Bone marrow (tissue), 2 donors: ENCODE measurements around the gene GLS2.

Experiments used
- DNase-seq, 2 donors: peaks; one replicate each; lab custom pipeline; 2025; lab: John Stamatoyannopoulos, UW

Gene GLS2

DNA sequence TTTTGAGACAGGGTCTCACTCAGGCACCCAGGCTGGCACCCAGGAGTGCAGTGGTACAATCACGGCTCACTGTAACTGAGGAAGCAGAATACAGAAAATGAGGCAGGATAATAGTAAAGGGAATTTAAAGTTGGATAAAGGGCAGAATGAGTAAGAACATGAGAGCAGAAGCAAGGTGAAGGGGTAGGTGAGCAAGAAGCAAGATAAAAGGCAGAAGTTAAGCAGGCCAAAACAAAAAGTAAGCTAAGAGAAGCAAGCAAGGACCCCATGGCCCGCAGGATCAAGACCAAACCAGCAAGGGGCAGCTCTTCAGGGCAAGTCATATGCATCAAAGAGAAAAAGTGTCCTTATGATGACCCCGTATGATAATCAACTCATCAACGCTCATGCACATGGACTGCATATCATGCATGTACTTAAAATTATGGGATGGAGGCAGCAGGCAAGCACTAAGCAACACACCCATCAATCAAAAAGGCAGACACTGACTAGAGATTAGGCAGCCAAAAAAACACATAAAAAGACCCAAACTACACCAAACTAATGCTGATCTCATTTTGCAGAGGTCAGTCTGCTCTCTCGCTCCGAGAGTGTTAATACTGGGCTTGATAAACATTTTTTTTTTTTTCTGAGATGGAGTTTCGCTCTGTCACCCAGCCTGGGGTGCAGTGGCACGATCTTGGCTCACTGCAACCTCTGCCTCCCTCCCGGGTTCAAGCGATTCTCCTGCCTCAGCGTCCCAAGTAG lies 50.4 kb downstream of the GLS2 start:
- DNase-seq = no peak

DNA sequence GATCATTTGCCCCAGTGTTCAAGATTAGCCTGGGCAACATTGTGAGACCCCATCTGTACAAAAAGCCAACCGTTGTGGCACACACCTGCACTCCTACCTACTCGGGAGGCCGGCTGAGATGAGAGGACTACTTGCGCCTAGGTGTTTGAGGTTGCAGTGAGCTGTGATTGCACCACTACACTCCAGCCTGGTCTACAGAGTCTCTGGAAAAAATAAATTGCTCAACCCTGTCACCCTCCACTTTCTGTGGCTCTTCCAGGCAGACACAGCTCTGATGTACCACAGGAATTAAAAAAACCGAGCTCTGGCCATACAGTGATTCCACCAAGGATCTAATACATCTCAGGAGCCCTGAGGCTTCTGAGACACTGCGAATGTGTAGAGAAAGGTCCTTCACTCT lies 53.1 kb downstream of the GLS2 start:
- DNase-seq = no peak

DNA sequence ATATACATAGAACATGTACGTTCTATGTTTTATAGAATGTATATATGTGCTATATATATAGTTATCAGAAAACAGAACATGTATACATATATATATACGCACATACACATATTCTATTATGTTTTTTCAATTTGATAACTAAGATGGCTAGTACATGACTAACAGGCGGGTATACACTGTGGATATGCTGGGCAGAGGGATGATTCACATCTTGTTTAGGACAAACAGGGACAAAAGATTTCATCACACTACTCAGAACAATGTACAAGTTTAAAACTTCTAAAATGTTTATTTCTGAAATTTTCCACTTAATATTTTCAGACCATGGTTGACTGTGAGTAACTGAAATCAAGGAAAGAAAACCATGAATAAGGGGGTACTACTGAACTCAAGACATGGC lies 56.1 kb downstream of the GLS2 start:
- no peak for DNase-seq

DNA sequence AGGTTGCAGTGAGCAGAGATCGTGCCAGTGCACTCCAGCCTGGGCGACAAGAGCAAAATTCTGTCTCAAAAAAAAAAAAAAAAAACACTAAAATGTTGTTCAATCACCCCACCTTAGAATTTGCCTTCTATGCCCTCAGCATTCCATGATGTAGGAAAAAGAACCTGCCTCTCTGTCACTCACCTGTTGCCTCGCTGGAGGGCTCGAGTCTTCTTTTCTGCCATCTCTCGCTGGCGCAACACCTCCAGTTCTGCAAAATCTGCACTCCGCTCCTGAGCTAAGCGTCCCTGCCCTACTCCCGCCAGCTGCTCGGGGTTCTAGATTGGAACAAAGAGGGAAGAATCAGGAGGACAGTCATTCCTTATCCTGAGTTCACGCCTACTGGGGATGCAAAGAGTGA lies 56.7 kb downstream of the GLS2 start:
- no peak for DNase-seq

DNA sequence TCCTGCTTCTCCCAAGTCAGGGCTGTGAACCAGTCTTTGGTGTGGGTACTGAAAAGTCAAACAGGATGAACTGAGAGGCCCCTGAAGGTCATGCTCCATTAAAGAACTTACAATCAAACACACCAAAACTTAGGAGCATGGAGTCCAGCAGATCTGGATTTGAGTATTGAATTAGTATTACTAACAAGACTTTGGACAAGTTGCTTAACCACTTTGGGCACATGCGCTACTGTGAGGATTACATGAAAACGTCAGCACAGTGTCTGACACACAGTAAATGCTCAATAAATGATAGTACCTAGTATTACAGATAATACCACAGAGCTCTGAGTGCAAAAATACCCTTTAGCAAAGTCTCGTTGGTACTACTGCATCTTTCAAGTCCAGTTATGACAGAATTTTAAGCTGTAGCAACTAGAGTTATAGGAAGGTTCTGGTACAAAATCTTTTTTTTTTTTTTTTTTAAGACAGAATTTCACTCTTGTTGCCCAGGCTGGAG lies 62.0 kb downstream of the GLS2 start:
- DNase-seq = no peak

DNA sequence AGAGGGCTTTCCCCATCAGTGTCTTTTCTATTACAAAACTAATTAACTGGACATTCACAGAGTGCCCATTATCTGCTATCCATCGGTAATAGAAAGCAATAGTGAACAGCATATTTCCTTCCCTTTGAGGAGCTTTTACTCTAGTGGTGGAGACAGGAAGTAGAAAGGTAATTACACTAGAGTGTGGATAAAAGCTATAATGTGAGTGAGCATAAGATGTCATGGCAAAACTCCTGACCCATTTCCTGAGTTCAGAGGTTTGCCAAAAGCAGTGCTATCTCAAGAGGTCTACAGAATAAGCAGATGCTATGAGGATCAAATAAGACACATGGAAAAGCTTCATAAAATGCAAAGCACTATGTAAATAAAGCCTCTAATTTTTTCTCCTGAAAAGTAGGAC lies 62.8 kb downstream of the GLS2 start:
- DNase-seq = no peak
